GM12878 (cell line): ENCODE results near the gene HJURP. TPM values are rescaled to one million over a fixed set of nuclear protein-coding genes. Genes with fewer than 3 reads are reported as not detected.

Source experiments
- ATAC-seq: fragments of 200-7000 bp; cut with Tn5 transposase; 3 replicates; pipeline ENCODE4 v1.9.1; 2020; ENCODE audit warnings: mild to moderate bottlenecking, moderate library complexity
- BruUV-seq: library from RNA; stranded (reverse); fragments of 400-500 nt; replicated peaks from 2 replicates; lab custom pipeline; 2021; lab: Mats Ljungman, UMichigan
- CTCF ChIA-PET: fragments of 300-600 bp; sonication (Branson Sonifier 250); formaldehyde crosslinking; extraction: SDS; loops from one replicate; lab custom pipeline; 2021; ENCODE audit warnings: inconsistent platforms; lab: Yijun Ruan, JAX
- POLR2A ChIA-PET: fragments of 350-600 bp; formaldehyde crosslinking; extraction: SDS; loops from one replicate; lab custom pipeline; 2021; ENCODE audit warnings: inconsistent platforms; lab: Charles Lee
- RAD21 ChIA-PET: fragments of 300-600 bp; sonication (Branson Sonifier 250); formaldehyde crosslinking; loops from one replicate; lab custom pipeline; 2023; ENCODE audit warnings: antibody characterized with exemption; ENCODE audit not compliant: unreplicated experiment; lab: Charles Lee
- SMC1A ChIA-PET: fragments of 300-600 bp; sonication (Branson Sonifier 250); formaldehyde crosslinking; loops from one replicate; lab custom pipeline; 2023; ENCODE audit not compliant: unreplicated experiment, uncharacterized antibody; lab: Charles Lee
- DNase-seq: peaks from one replicate; pipeline ENCODE4 v3.0.0-alpha.2; 2011; ENCODE audit warnings: low read depth, low spot score
- FAIRE-seq: peaks from 3 replicates; lab custom pipeline; 2011; peaks lifted over from hg19 to GRCh38; lab: Jason Lieb, UNC
- H2AFZ ChIP-seq: 2 replicates; pipeline ENCODE4 v1.6.0; 2011; ENCODE audit warnings: low read depth, low read length, control low read depth; ENCODE audit not compliant: control insufficient read depth
- H3K27ac ChIP-seq: 2 replicates; pipeline ENCODE4 v1.5.1; 2011; ENCODE audit warnings: control low read depth; ENCODE audit not compliant: control insufficient read depth, insufficient read depth
- H3K27me3 ChIP-seq, 2 experiments: replicated peaks in 1 of 2; 2 replicates each; pipeline versions ENCODE4 v1.6.0 to v1.6.1; 2011; ENCODE audit warnings: low read length in 1 of 2; ENCODE audit not compliant: control insufficient read depth in 2 of 2, insufficient read depth in 2 of 2
- H3K36me3 ChIP-seq, 2 experiments: 2 replicates each; pipeline ENCODE4 v1.5.1; 2011; ENCODE audit warnings: low read length in 1 of 2; ENCODE audit not compliant: control insufficient read depth in 2 of 2, insufficient read depth in 2 of 2
- H3K4me1 ChIP-seq: 2 replicates; pipeline ENCODE4 v1.6.1; 2011; ENCODE audit warnings: mild to moderate bottlenecking, low read length, moderate library complexity, mixed read lengths; ENCODE audit not compliant: control insufficient read depth, insufficient read depth
- H3K4me2 ChIP-seq: 2 replicates; pipeline ENCODE4 v1.6.0; 2011; ENCODE audit warnings: control low read depth; ENCODE audit not compliant: control insufficient read depth, insufficient read depth
- H3K4me3 ChIP-seq: fragments of 200-600 bp; sonication (generic); 2 replicates; pipeline ENCODE4 v1.5.1; 2016
- H3K79me2 ChIP-seq: 2 replicates; pipeline ENCODE4 v1.6.0; 2011; ENCODE audit warnings: low read length; ENCODE audit not compliant: control insufficient read depth, insufficient read depth
- H3K9ac ChIP-seq: 2 replicates; pipeline ENCODE4 v1.8.0; 2011; ENCODE audit warnings: low read length, control low read depth, mixed read lengths; ENCODE audit not compliant: control insufficient read depth, insufficient read depth
- H3K9me3 ChIP-seq: replicated peaks from 3 replicates; pipeline ENCODE4 v1.5.1; 2011; ENCODE audit warnings: mild to moderate bottlenecking, low read length; ENCODE audit not compliant: control insufficient read depth, insufficient read depth
- H4K20me1 ChIP-seq: 2 replicates; pipeline ENCODE4 v1.6.0; 2011; ENCODE audit not compliant: control insufficient read depth, insufficient read depth
- SREBF1 ChIP-seq: IDR thresholded peaks from 2 replicates; pipeline ENCODE4 v1.6.1; 2012; ENCODE audit warnings: mild to moderate bottlenecking, low read length
- WRNIP1 ChIP-seq: IDR thresholded peaks from 2 replicates; pipeline ENCODE4 v1.6.1; 2011; ENCODE audit warnings: low read depth, low read length, improper control_type of control experiment, borderline replicate concordance
- WGBS: methylation state at CpG from one replicate; pipeline ENCODE4 v1.1.6; 2016; ENCODE audit warnings: low lambda C conversion rate; ENCODE audit not compliant: insufficient replicate concordance, insufficient coverage; ENCODE audit errors: missing lambda C conversion rate; 5-methylcytosine and 5-hydroxymethylcytosine counted together
- in situ Hi-C: fragments of 300-500 bp; cut with MboI; formaldehyde crosslinking; loops from 9 replicates; pipeline ENCODE4 v1.14.3; 2018; ENCODE audit warnings: mixed read lengths
- intact Hi-C: fragments of 100-400 bp; cut with micrococcal nuclease; formaldehyde crosslinking; loops from one replicate; pipeline ENCODE4 v1.14.2; 2022; ENCODE audit not compliant: unreplicated experiment
- polyA plus RNA-seq, 11 experiments: library from polyadenylated mRNA; depleted of rRNA in 4 of 11; unstranded in 6 of 11; stranded (reverse) in 5 of 11; fragments of >200 nt; fragmentation: Nextera tagmentation in 4 of 11; fragmentation: Illumina TruSeq in 1 of 11; extraction: Ambion mirVana in 4 of 11; extraction: Trizol in 1 of 11; gene quantifications; 1 replicate in 1 of 11; 2 replicates in 10 of 11; pipeline versions ENCODE4 v1.2.1 to v1.2.3, GENCODE V29; 2011 to 2016; ENCODE audit warnings: inconsistent platforms in 2 of 11, missing spikeins in 2 of 11, low read depth in 1 of 11
- total RNA-seq, 4 experiments: library from RNA; depleted of rRNA in 3 of 4; stranded (reverse); fragments of >200 nt in 3 of 4; fragmentation: Illumina TruSeq in 1 of 4; extraction: Trizol in 1 of 4; gene quantifications; 2 replicates each; pipeline versions ENCODE4 v1.2.1 to v1.2.3, GENCODE V29; 2013 to 2021
- TF ChIP-seq, protein P1 (sequence below): fragments of 450-650 bp; formaldehyde crosslinking; IDR thresholded peaks from 2 replicates; pipeline ENCODE4 v1.4.0; 2020; ENCODE audit warnings: mild to moderate bottlenecking, moderate library complexity

Gene HJURP
- total and polyA plus RNA-seq, 10 of the 15 experiments (the other 5 are each of a cell fraction or from before 2014, with no cell fraction given), result 12.7 to 68.9 (median 44.4) TPM

DNA sequence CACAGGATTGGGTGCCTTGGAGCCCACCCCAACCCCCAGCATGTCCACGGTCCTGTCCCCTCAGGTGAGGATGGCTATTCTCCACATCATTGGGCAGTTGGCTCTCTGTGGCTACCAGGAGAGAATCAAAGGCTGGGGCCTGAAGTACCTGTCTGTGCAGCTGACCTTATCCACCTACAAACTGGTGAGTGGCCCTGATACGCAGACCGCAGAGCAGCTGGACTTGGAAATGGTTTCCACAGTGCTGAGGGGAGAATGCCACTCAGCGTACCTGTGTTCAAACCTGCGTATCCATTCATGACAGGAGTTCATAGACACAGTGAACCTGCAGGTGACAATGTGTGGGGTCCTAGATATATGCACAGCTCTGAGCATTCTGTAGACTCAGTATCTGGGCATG is 54.6 kb downstream of the HJURP start:
- no peak for ATAC-seq
- TF ChIP-seq, protein P1, sequence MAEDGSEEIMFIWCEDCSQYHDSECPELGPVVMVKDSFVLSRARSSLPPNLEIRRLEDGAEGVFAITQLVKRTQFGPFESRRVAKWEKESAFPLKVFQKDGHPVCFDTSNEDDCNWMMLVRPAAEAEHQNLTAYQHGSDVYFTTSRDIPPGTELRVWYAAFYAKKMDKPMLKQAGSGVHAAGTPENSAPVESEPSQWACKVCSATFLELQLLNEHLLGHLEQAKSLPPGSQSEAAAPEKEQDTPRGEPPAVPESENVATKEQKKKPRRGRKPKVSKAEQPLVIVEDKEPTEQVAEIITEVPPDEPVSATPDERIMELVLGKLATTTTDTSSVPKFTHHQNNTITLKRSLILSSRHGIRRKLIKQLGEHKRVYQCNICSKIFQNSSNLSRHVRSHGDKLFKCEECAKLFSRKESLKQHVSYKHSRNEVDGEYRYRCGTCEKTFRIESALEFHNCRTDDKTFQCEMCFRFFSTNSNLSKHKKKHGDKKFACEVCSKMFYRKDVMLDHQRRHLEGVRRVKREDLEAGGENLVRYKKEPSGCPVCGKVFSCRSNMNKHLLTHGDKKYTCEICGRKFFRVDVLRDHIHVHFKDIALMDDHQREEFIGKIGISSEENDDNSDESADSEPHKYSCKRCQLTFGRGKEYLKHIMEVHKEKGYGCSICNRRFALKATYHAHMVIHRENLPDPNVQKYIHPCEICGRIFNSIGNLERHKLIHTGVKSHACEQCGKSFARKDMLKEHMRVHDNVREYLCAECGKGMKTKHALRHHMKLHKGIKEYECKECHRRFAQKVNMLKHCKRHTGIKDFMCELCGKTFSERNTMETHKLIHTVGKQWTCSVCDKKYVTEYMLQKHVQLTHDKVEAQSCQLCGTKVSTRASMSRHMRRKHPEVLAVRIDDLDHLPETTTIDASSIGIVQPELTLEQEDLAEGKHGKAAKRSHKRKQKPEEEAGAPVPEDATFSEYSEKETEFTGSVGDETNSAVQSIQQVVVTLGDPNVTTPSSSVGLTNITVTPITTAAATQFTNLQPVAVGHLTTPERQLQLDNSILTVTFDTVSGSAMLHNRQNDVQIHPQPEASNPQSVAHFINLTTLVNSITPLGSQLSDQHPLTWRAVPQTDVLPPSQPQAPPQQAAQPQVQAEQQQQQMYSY (CRISPR knock-in tag), result no peak
- TF ChIP-seq SREBF1 (no peak), WRNIP1 (no peak)
- Histone ChIP-seq H3K79me2 (no peaks in the 10 kb centered on the region), H3K9me3 (no peaks in the 10 kb centered on the region), H3K4me3 (no peak overlapping the region), H3K27ac (no peak overlapping the region), H3K9ac (no peak overlapping the region), H3K4me1 (no peaks in the 10 kb centered on the region), H2AFZ (no peak overlapping the region), H4K20me1 (no peaks in the 10 kb centered on the region), H3K36me3 (no peaks in the 10 kb centered on the region), H3K27me3 (no peaks in the 10 kb centered on the region; a peak in 1 of 4 replicates), H3K4me2 (no peak overlapping the region)
- BruUV-seq, result no TSS peak
- RAD21 ChIA-PET, result no interaction called here
- CTCF ChIA-PET, result no interaction called here
- POLR2A ChIA-PET, result no interaction called here
- SMC1A ChIA-PET, result no interaction called here
- in situ Hi-C loops (no loop called here), intact Hi-C loops (no loop called here)
- FAIRE-seq, result no peak
- DNase-seq, result no peak
- WGBS, result 43% methylated on average over 5 of the region's 5 CpGs
